ENCODE data around the gene HOXA10. TPM values are rescaled to one million over a fixed set of nuclear protein-coding genes. Genes with fewer than 3 reads are reported as not detected.

HOXA10 gene
- total RNA-seq, 1 experiment from 2014 or later: 19.6 TPM

DNA sequence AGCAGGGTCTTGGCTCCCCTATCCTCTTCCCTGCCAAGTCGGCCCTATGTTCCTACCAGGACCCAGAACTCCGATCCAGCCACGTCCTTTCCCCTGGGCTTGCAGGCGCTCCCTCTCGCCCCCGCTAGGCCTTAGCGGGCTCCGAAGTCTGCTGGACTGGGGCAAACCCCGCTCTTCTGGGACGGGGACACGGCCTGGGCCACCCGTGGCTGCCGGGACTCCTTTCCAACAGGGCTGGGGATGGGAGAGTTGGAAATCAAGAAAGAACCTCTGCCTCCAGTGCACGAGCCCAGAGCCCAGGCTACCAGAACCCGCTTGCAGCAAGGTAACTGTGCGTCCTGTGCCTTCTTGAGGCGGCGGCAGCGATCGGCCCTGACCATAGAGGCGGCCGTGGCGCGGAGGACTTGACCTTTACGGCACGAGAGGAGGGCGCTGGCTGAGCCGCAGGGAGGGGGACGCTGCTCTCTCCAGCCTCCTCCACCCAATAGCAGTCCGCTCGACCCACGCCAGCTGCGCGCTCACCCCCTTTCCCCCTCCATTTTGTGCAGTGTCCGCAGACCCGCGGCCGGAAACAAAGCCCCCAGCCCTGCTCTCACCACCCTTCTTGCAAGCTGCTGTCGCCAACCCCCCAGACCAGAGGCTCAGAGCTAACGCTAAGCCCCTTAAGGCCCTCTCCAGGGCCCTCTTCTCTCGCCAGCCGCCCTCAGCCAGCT, 17.9 kb upstream of the HOXA10 start:
- no peak overlapping the region for H3K27ac ChIP-seq (ENCODE audit: low read depth, low read length)
- H3K36me3 ChIP-seq (ENCODE audit: control insufficient read depth in 1 of 2, insufficient read depth in 2 of 2, low read length in 2 of 2): no peaks in the 10 kb centered on the region
- ChIA-PET RAD21 (ENCODE audit: low non-redundant PET in 1 of 2, low total read pairs in 2 of 2, uncharacterized antibody in 2 of 2, unreplicated experiment in 2 of 2) (no interaction called here), CTCF (interaction anchor here (0.9 kb wide), 1 partner anchor 12 kb away, joined by 3 read pairs; no protein-coding TSS in a partner anchor), POLR2A (no interaction called here)
- no TSS peak for BruUV-seq (replicated peaks)
- ATAC-seq (no peak), DNase-seq (ENCODE audit: low read depth, low spot score) (no peak)
- no peak overlapping the region for H3K9ac ChIP-seq (ENCODE audit: low read length)
- H3K79me2 ChIP-seq (ENCODE audit: insufficient read depth, low read length): no peaks in the 10 kb centered on the region
- H3K9me3 ChIP-seq (ENCODE audit: control insufficient read depth in 1 of 2, insufficient read depth in 1 of 2, low read depth in 1 of 2, low read length in 2 of 2): no peaks in the 10 kb centered on the region
- intact Hi-C loops (cut with micrococcal nuclease): loop anchor here (10.0 kb wide), 2 partner anchors 553 to 1433 kb away; partner anchors contain the start of gene TAX1BP1
- no peaks in the 10 kb centered on the region for H3K4me1 ChIP-seq (ENCODE audit: control insufficient read depth in 1 of 2, insufficient read depth in 2 of 2, low read length in 2 of 2)
- TF ChIP-seq, protein P1, sequence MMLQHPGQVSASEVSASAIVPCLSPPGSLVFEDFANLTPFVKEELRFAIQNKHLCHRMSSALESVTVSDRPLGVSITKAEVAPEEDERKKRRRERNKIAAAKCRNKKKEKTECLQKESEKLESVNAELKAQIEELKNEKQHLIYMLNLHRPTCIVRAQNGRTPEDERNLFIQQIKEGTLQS (IDR thresholded peaks at IDR 0.05): no peak
- TF ChIP-seq, protein P2, sequence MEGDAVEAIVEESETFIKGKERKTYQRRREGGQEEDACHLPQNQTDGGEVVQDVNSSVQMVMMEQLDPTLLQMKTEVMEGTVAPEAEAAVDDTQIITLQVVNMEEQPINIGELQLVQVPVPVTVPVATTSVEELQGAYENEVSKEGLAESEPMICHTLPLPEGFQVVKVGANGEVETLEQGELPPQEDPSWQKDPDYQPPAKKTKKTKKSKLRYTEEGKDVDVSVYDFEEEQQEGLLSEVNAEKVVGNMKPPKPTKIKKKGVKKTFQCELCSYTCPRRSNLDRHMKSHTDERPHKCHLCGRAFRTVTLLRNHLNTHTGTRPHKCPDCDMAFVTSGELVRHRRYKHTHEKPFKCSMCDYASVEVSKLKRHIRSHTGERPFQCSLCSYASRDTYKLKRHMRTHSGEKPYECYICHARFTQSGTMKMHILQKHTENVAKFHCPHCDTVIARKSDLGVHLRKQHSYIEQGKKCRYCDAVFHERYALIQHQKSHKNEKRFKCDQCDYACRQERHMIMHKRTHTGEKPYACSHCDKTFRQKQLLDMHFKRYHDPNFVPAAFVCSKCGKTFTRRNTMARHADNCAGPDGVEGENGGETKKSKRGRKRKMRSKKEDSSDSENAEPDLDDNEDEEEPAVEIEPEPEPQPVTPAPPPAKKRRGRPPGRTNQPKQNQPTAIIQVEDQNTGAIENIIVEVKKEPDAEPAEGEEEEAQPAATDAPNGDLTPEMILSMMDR (IDR thresholded peaks at IDR 0.05 in 2 of 3, conservative IDR thresholded peaks at IDR 0.05 in 1 of 3; ENCODE audit: borderline replicate concordance in 1 of 3, insufficient read depth in 1 of 3, low read depth in 2 of 3, low read length in 2 of 3): no peak
- TF ChIP-seq TCF7L2 (IDR thresholded peaks at IDR 0.05; ENCODE audit: borderline replicate concordance, extremely low read depth, insufficient read depth, insufficient read length) (no peak), ELF1 (IDR thresholded peaks at IDR 0.05; ENCODE audit: borderline replicate concordance, low read depth) (no peak), SP1 (IDR thresholded peaks at IDR 0.05; ENCODE audit: low read depth) (no peak), EGR1 (IDR thresholded peaks at IDR 0.05; ENCODE audit: low read depth) (no peak)
- TF ChIP-seq, protein P3, sequence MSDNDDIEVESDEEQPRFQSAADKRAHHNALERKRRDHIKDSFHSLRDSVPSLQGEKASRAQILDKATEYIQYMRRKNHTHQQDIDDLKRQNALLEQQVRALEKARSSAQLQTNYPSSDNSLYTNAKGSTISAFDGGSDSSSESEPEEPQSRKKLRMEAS (IDR thresholded peaks at IDR 0.05): no peak
- no peaks in the 10 kb centered on the region for H4K20me1 ChIP-seq (ENCODE audit: insufficient read depth)
- H2AFZ ChIP-seq (ENCODE audit: low read depth, low read length, poor library complexity, severe bottlenecking): no peak overlapping the region
- no peaks in the 10 kb centered on the region for H3K27me3 ChIP-seq (ENCODE audit: insufficient read depth, low read length)
- no peak overlapping the region for H3K4me2 ChIP-seq (ENCODE audit: low read length)
- no peak overlapping the region for H3K4me3 ChIP-seq (replicated peaks in 1 of 2; ENCODE audit: low read depth in 1 of 2, low read length in 2 of 2)
- no peaks in the 10 kb centered on the region for H3K9me2 ChIP-seq (ENCODE audit: insufficient read depth)
